Gastrocnemius medialis (tissue), 4 donors: Measurements from ENCODE around the gene PLA2G2D. TPM values are rescaled to one million over a fixed set of nuclear protein-coding genes. Genes with fewer than 3 reads are reported as not detected.

Source experiments
- ATAC-seq, 2 donors: fragments of 150-250 bp; one replicate each; pipeline ENCODE4 v1.9.1; 2016
- DNase-seq, 2 donors: peaks; one replicate each; pipeline ENCODE4 v3.0.0-alpha.2; 2019
- H3K27ac ChIP-seq, 4 donors: fragments of 200-600 bp; sonication (generic); 1 replicate in 1 of 4; 2 replicates in 3 of 4; pipeline ENCODE4 v1.5.1; 2016 to 2018; ENCODE audit warnings: mild to moderate bottlenecking in 2 of 4, moderate library complexity in 1 of 4
- H3K27me3 ChIP-seq, 3 donors: fragments of 200-600 bp; sonication (generic) in 2 of 3; 1 replicate in 1 of 3; 2 replicates in 2 of 3; pipeline versions ENCODE4 v1.5.1 to v1.6.0; 2016 to 2019; ENCODE audit warnings: mild to moderate bottlenecking in 1 of 3, moderate library complexity in 1 of 3
- H3K36me3 ChIP-seq, 2 donors: fragments of 200-600 bp; sonication (generic) in 1 of 2; one replicate each; pipeline ENCODE4 v1.5.1; 2017 to 2018
- H3K4me1 ChIP-seq, 2 donors: fragments of 200-600 bp; sonication (generic) in 1 of 2; one replicate each; pipeline ENCODE4 v1.5.1; 2016 to 2017; ENCODE audit warnings: mild to moderate bottlenecking in 2 of 2
- H3K4me3 ChIP-seq, 4 donors: fragments of 200-600 bp; sonication (generic) in 3 of 4; 1 replicate in 1 of 4; 2 replicates in 3 of 4; pipeline ENCODE4 v1.5.1; 2016 to 2019; ENCODE audit warnings: mild to moderate bottlenecking in 2 of 4
- H3K9me3 ChIP-seq, 3 donors: fragments of 200-600 bp; sonication (generic) in 2 of 3; 1 replicate in 1 of 3; 2 replicates in 2 of 3; pipeline ENCODE4 v1.5.1; 2016 to 2019
- CTCF ChIP-seq, 5 experiments: fragments of 450-650 bp in 3 of 5; fragments of 200-600 bp in 2 of 5; sonication (generic) in 2 of 5; IDR thresholded peaks in 4 of 5; conservative IDR thresholded peaks in 1 of 5; 1 replicate in 4 of 5; 2 replicates in 1 of 5; pipeline ENCODE4 v1.5.1; 2016 to 2019; ENCODE audit warnings: antibody characterized with exemption in 5 of 5, mild to moderate bottlenecking in 3 of 5, moderate library complexity in 3 of 5
- POLR2A ChIP-seq, 2 donors: fragments of 450-650 bp; IDR thresholded peaks; one replicate each; pipeline ENCODE4 v1.6.1; 2017; ENCODE audit warnings: antibody characterized with exemption in 2 of 2, mild to moderate bottlenecking in 2 of 2, moderate library complexity in 2 of 2
- in situ Hi-C, 4 donors: fragments of 200-750 bp; cut with MboI; loops; one replicate each; pipeline versions ENCODE4 v1.15.0 to v1.8.0; 2017; ENCODE audit warnings: low sequenced_read_pairs in 4 of 4
- intact Hi-C: fragments of 100-400 bp; cut with DNase I; formaldehyde crosslinking; loops from one replicate; pipeline ENCODE4 v1.15.1; 2023; ENCODE audit warnings: low total_unique reads
- total RNA-seq, 4 donors: library from RNA; depleted of rRNA; stranded (reverse); fragments of >200 nt; gene quantifications; one replicate each; pipeline versions ENCODE4 v1.1.0 to v1.2.3, GENCODE V29; 2016

Gene PLA2G2D
- total RNA-seq, 4 donors from 2014 or later = not detected

GRCh38 chr1:20123722-20124455 lies 4.6 kb upstream of the PLA2G2D start:
- TF ChIP-seq CTCF (IDR thresholded peaks at IDR 0.05 in 4 of 5, conservative IDR thresholded peaks at IDR 0.05 in 1 of 5) = no peak
- no peak for TF ChIP-seq POLR2A (IDR thresholded peaks at IDR 0.05)
- in situ Hi-C loops (no loop called here), intact Hi-C loops (loop anchor here (2.0 kb wide), 1 partner anchor 29 kb away; no protein-coding TSS in a partner anchor)
- Histone ChIP-seq H3K27me3 (peaks cover 0 to 3% (median 0%) of the 10 kb centered on the region in 3 donors), H3K27ac (no peak overlapping the region), H3K9me3 (no peaks in the 10 kb centered on the region), H3K4me3 (no peak overlapping the region), H3K4me1 (no peaks in the 10 kb centered on the region), H3K36me3 (no peaks in the 10 kb centered on the region)
- no peak for DNase-seq
- ATAC-seq = no peak

- H3K4me1 ChIP-seq = no peaks in the 10 kb centered on the region
- intact Hi-C loops (no loop called here), in situ Hi-C loops (no loop called here)
- no peak overlapping the region for H3K4me3 ChIP-seq
- H3K9me3 ChIP-seq = no peaks in the 10 kb centered on the region
- no peak overlapping the region for H3K27ac ChIP-seq
- ATAC-seq (no peak), DNase-seq (no peak)
- TF ChIP-seq CTCF (IDR thresholded peaks at IDR 0.05 in 4 of 5, conservative IDR thresholded peaks at IDR 0.05 in 1 of 5) (no peak), POLR2A (IDR thresholded peaks at IDR 0.05) (no peak)
- H3K36me3 ChIP-seq = no peaks in the 10 kb centered on the region
- H3K27me3 ChIP-seq = peaks cover 0 to 3% (median 0%) of the 10 kb centered on the region in 3 donors
These were observed 1.5 kb upstream of the PLA2G2D start for GRCh38 chr1:20120796-20121195.

- in situ Hi-C loops = no loop called here
- DNase-seq = no peak
- intact Hi-C loops = no loop called here
- peaks cover 0 to 3% (median 0%) of the 10 kb centered on the region in 3 donors for H3K27me3 ChIP-seq
- no peaks in the 10 kb centered on the region for H3K4me1 ChIP-seq
- H3K9me3 ChIP-seq = no peaks in the 10 kb centered on the region
- no peaks in the 10 kb centered on the region for H3K36me3 ChIP-seq
- no peak for TF ChIP-seq CTCF (IDR thresholded peaks at IDR 0.05 in 4 of 5, conservative IDR thresholded peaks at IDR 0.05 in 1 of 5)
- no peak for TF ChIP-seq POLR2A (IDR thresholded peaks at IDR 0.05)
- no peak for ATAC-seq
- no peak overlapping the region for H3K4me3 ChIP-seq
- no peak overlapping the region for H3K27ac ChIP-seq
These were observed 2.1 kb downstream of the PLA2G2D start for GRCh38 chr1:20117236-20117635.

- no peak for DNase-seq
- in situ Hi-C loops (no loop called here), intact Hi-C loops (no loop called here)
- no peak overlapping the region for H3K27ac ChIP-seq
- H3K4me3 ChIP-seq = no peak overlapping the region
- H3K27me3 ChIP-seq = peaks cover 0 to 6% (median 0%) of the 10 kb centered on the region in 3 donors
- no peak for ATAC-seq
- H3K36me3 ChIP-seq = no peaks in the 10 kb centered on the region
- TF ChIP-seq CTCF (IDR thresholded peaks at IDR 0.05 in 4 of 5, conservative IDR thresholded peaks at IDR 0.05 in 1 of 5) = no peak
- no peak for TF ChIP-seq POLR2A (IDR thresholded peaks at IDR 0.05)
- no peaks in the 10 kb centered on the region for H3K4me1 ChIP-seq
- no peaks in the 10 kb centered on the region for H3K9me3 ChIP-seq
These were observed 3.4 kb downstream of the PLA2G2D start for GRCh38 chr1:20115916-20116315.
